GM12801 (cell line): ENCODE measurements around the gene KREMEN1.

Experiments used
- CTCF ChIP-seq: IDR thresholded peaks from one replicate; pipeline ENCODE4 v1.5.1; 2011; ENCODE audit warnings: control low read depth; ENCODE audit not compliant: insufficient read length; ENCODE audit errors: extremely low read depth

KREMEN1 gene

DNA sequence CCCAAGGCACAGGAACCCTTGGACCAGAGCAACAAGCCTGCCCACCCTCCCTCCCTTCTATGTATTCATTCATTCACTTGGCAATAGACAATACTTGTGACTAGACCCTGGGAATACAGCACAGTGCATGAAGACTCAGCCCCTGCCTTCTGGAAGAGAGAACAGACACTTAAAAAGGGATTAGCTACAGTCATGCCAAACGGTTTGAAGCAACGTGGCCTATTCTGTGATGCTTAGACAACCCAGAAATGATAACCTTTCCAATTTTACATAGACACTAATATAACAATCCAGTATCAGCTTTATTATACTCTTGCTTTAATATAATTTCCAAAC lies 52.6 kb downstream of the KREMEN1 start:
- no peak for TF ChIP-seq CTCF

- no peak for TF ChIP-seq CTCF
Observed at GRCh38 chr22:29125844-29126243, 53.0 kb downstream of the KREMEN1 start.

DNA sequence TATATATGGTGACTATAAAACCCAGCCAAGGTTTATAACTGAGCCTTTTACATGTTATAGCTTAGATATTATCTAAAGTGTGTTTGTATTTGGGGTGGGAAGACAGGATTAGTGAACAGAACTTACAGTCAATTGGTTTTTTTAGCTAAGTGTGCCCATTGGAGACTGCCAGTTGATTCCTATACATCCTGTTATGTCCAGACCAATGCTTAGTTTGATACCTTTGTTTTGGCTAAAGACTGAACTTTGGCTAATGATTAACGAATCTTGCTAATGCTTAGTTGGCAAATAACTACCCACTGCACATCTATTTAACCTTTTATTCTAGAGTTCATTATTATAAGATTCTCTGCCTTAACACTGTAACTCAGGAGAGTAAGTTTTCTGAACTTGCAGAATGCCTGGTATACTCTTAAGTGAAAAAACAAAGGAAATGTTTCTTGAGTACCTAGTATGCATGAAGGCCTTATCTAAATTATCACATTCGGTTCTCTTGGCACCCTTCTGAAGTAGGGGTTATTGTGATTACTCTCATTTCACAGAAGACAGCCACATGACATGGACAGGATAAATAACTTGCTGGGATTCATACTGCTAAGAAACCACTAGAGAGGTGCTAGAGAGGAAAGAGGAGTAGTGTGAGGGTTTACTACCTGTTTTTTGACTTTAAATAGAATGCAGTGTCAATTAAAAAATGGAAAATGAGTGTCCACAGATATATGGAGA lies 54.0 kb downstream of the KREMEN1 start:
- no peak for TF ChIP-seq CTCF

DNA sequence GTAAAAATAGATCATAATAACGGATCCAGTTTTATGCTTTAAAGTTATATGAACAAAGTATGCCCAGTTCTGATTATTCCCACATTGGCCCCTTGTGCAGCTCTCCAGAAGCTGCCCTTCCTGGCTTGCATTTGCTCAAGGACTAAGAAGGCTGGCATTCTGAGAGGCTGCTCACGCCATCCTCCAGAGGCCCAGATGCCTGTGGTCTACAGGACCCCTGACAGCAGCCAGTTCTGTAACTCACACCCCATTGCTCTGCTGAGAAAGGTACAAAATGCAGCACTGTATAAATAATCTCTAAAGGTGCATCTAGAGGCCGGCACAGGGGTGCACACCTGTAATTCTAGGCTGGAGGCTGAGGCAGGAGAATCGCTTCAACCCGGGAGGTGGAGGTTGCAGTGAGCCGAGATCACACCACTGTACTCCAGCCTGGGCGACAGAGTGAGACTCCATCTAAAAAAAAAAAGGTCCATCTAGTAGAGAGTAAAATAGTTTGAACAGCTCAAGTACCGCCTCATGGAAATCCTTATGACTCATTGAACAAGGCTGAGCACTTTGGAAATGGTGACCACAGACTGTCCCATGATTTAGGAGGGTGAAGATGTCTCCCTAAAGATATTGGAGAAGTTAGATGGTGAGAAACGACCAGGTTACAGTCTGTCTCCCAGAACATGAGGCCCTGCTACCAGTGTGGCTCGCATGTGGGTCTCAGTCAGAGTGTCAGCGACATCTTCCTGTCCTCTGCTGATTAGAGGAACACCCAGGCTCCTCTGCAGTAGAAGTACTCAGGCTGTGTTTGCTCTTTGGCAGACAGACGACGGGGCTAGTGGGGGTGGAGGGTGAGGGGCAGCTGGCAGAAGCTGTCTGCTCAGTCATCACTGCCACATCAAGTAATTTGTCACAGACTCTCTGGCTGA lies 56.3 kb downstream of the KREMEN1 start:
- no peak for TF ChIP-seq CTCF

- TF ChIP-seq CTCF = no peak
Observed at GRCh38 chr22:29129808-29130140, 56.9 kb downstream of the KREMEN1 start.

DNA sequence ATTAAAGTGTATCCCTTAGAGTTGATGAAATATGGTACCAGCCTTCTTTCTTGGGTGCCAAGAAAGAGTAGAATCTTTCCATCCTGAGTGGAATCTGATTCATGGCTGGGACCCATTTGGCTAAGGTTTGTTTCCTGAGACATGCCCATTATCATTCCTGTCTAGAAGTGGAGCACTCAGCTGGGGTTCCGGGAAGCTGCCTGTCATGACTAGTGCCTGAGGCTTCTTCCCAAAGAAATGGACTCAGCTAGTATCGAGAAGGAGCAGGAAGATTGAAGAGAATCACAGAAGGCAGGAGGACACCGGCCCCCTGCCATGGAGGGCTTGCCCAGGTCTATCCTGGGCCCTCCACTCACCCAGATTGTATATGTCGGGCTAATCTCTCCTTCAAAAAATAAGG lies 57.6 kb downstream of the KREMEN1 start:
- TF ChIP-seq CTCF = no peak

DNA sequence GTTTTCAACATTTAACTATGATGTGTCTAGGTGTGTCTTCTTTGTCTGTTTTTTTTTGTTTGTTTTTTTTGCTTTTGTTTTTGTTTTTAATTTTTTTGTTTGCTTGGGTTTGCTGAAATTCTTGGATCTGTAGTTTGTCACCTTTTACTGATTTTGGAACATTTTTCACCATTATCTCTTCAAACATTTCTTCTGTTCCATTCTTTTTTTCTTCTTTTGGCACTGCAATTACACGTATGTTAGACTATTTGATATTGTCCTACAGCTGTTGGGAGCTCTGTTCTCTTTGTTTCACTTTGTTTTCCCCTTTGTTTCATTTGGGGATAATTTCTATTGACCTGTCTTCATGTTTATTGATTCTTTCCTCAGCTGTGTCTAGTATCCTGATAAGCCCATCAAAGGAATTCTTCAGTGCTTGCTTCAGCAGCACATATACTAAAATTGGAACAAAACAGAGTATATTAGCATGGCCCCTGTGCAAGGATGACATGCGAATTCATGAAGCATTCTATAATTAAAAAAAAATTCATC lies 60.8 kb downstream of the KREMEN1 start:
- TF ChIP-seq CTCF = no peak
